ENCODE data around the gene GAPDHS. TPM values are rescaled to one million over a fixed set of nuclear protein-coding genes. Genes with fewer than 3 reads are reported as not detected.
A peak's percentile ranks its signal among the peaks of the same experiment; 100 is the strongest.

GAPDHS gene
- total and polyA plus RNA-seq, 8 donors, result not detected

GRCh38 chr19:35557539-35558399, 24.5 kb downstream of the GAPDHS start:
- Histone ChIP-seq H3K27ac (no peak overlapping the region), H3K9me3 (no peaks in the 10 kb centered on the region), H3K4me1 (peaks cover 8 to 17% (median 12%) of the 10 kb centered on the region in 4 donors), H3K4me3 (peak overlapping the region; percentile 32 to 47 (median 40)), H3K36me3 (no peaks in the 10 kb centered on the region), H3K27me3 (peaks cover 12 to 65% (median 38%) of the 10 kb centered on the region in 3 donors)
- 5 to 7% (median 6%) methylated on average over 44 to 60 of the region's 60 CpGs for WGBS, 5 donors
- peak; percentile 73 to 85 for DNase-seq
- intact Hi-C loops (cut with DNase I; ENCODE audit: low total_unique reads), result no loop called here
- TF ChIP-seq POLR2AphosphoS5 (IDR thresholded peaks at IDR 0.05), result no peak

- H3K27ac ChIP-seq, result peak overlapping the region in 1 of 5 donors; percentile 4
- TF ChIP-seq POLR2AphosphoS5 (IDR thresholded peaks at IDR 0.05), result peak in 1 of 3 donors; percentile 9
- no peak for TF ChIP-seq CTCF (IDR thresholded peaks at IDR 0.05)
These were observed 25.4 kb downstream of the GAPDHS start for GRCh38 chr19:35558400-35559280.

GRCh38 chr19:35559281-35559659, 26.0 kb downstream of the GAPDHS start:
- no peaks in the 10 kb centered on the region for H3K9me3 ChIP-seq
- no peak for TF ChIP-seq POLR2AphosphoS5 (IDR thresholded peaks at IDR 0.05)
- TF ChIP-seq POLR2A (IDR thresholded peaks at IDR 0.05), result no peak
- TF ChIP-seq EP300 (IDR thresholded peaks at IDR 0.05), result no peak
- no peak for TF ChIP-seq CTCF (IDR thresholded peaks at IDR 0.05)
- peaks cover 12 to 76% (median 44%) of the 10 kb centered on the region in 3 donors for H3K27me3 ChIP-seq
- H3K4me1 ChIP-seq, result peaks cover 8 to 17% (median 12%) of the 10 kb centered on the region in 4 donors
- H3K4me3 ChIP-seq, result peak overlapping the region in 1 of 4 donors; percentile 39
- WGBS, 5 donors, result 33 to 57% (median 46%) methylated on average over 9 to 11 of the region's 11 CpGs
- H3K36me3 ChIP-seq, result no peaks in the 10 kb centered on the region
- no peak overlapping the region for H3K27ac ChIP-seq
- intact Hi-C loops (cut with DNase I; ENCODE audit: low total_unique reads), result no loop called here
- DNase-seq, result peak in 1 of 2 donors; percentile 21

More at GRCh38 chr19:35558400-35559280, 25.4 kb downstream of the GAPDHS start:
- no peaks in the 10 kb centered on the region for H3K36me3 ChIP-seq
- peak in 1 of 2 donors; percentile 6 for DNase-seq
- no peaks in the 10 kb centered on the region for H3K9me3 ChIP-seq
- peaks cover 8 to 17% (median 12%) of the 10 kb centered on the region in 4 donors for H3K4me1 ChIP-seq
- peaks cover 12 to 73% (median 44%) of the 10 kb centered on the region in 3 donors for H3K27me3 ChIP-seq
- intact Hi-C loops (cut with DNase I; ENCODE audit: low total_unique reads), result no loop called here
- 23 to 52% (median 29%) methylated on average over 22 to 53 of the region's 53 CpGs for WGBS, 5 donors
- H3K4me3 ChIP-seq, result peak overlapping the region; percentile 32 to 47 (median 40)

GRCh38 chr19:35559781-35560180, 26.5 kb downstream of the GAPDHS start:
- peaks cover 8 to 17% (median 12%) of the 10 kb centered on the region in 4 donors for H3K4me1 ChIP-seq
- H3K36me3 ChIP-seq, result no peaks in the 10 kb centered on the region
- TF ChIP-seq POLR2A (IDR thresholded peaks at IDR 0.05) (no peak), EP300 (IDR thresholded peaks at IDR 0.05) (no peak), CTCF (IDR thresholded peaks at IDR 0.05) (no peak), POLR2AphosphoS5 (IDR thresholded peaks at IDR 0.05) (no peak)
- peak in 1 of 2 donors; percentile 1 for DNase-seq
- H3K4me3 ChIP-seq, result peak overlapping the region in 1 of 4 donors; percentile 39
- H3K9me3 ChIP-seq, result no peaks in the 10 kb centered on the region
- peaks cover 12 to 81% (median 48%) of the 10 kb centered on the region in 3 donors for H3K27me3 ChIP-seq
- intact Hi-C loops (cut with DNase I; ENCODE audit: low total_unique reads), result no loop called here
- no peak overlapping the region for H3K27ac ChIP-seq
- 84 to 90% (median 86%) methylated on average over 21 to 23 of the region's 23 CpGs for WGBS, 5 donors
